MM.1S (cell line): ENCODE measurements around the gene ZNF398.

Experiments used
- DNase-seq: peaks from one replicate; pipeline ENCODE4 v3.0.0-alpha.2; 2015
- H2AFZ ChIP-seq: fragments of 300-600 bp; sonication (generic); 2 replicates; pipeline ENCODE4 v1.6.0; 2016; ENCODE audit warnings: antibody characterized with exemption, low read length
- H3F3A ChIP-seq: fragments of 300-600 bp; sonication (generic); 2 replicates; pipeline ENCODE4 v1.6.1; 2016; ENCODE audit warnings: mild to moderate bottlenecking, antibody characterized with exemption, low read length, moderate library complexity, mixed read lengths; ENCODE audit not compliant: insufficient read depth
- H3K27ac ChIP-seq: fragments of 300-600 bp; sonication (generic); 2 replicates; pipeline ENCODE4 v1.5.1; 2016; ENCODE audit warnings: mild to moderate bottlenecking, low read length
- H3K27me3 ChIP-seq: fragments of 300-600 bp; sonication (generic); replicated peaks from 2 replicates; pipeline ENCODE4 v1.6.0; 2016; ENCODE audit warnings: low read length; ENCODE audit not compliant: insufficient read depth
- H3K36me3 ChIP-seq: fragments of 300-600 bp; sonication (generic); replicated peaks from 2 replicates; pipeline ENCODE4 v1.6.1; 2016; ENCODE audit warnings: mild to moderate bottlenecking, low read length, mixed read lengths; ENCODE audit not compliant: insufficient read depth
- H3K4me1 ChIP-seq: fragments of 300-600 bp; sonication (generic); 2 replicates; pipeline ENCODE4 v1.6.1; 2016; ENCODE audit warnings: low read length, mixed read lengths
- H3K4me2 ChIP-seq: fragments of 300-600 bp; sonication (generic); 2 replicates; pipeline ENCODE4 v1.6.0; 2016; ENCODE audit warnings: low read depth, low read length
- H3K4me3 ChIP-seq: fragments of 300-600 bp; sonication (generic); 2 replicates; pipeline ENCODE4 v1.5.1; 2016; ENCODE audit warnings: low read length, mixed read lengths
- H3K79me2 ChIP-seq: fragments of 300-600 bp; sonication (generic); 2 replicates; pipeline ENCODE4 v1.6.1; 2016; ENCODE audit warnings: mixed run types, low read length, mixed read lengths
- H3K9ac ChIP-seq: fragments of 300-600 bp; sonication (generic); 2 replicates; pipeline ENCODE4 v1.6.1; 2016; ENCODE audit warnings: low read length, mixed read lengths
- H3K9me2 ChIP-seq: fragments of 300-600 bp; sonication (generic); replicated peaks from 2 replicates; pipeline ENCODE4 v1.6.1; 2016; ENCODE audit warnings: mild to moderate bottlenecking, low read length, mixed read lengths; ENCODE audit not compliant: insufficient read depth
- H3K9me3 ChIP-seq: fragments of 300-600 bp; sonication (generic); replicated peaks from 2 replicates; pipeline ENCODE4 v1.6.1; 2016; ENCODE audit warnings: mild to moderate bottlenecking, low read length, mixed read lengths; ENCODE audit not compliant: insufficient read depth
- H4K20me1 ChIP-seq: fragments of 300-600 bp; sonication (generic); 2 replicates; pipeline ENCODE4 v1.6.1; 2016; ENCODE audit warnings: mild to moderate bottlenecking, low read length, moderate library complexity, mixed read lengths; ENCODE audit not compliant: insufficient read depth
- CTCF ChIP-seq: fragments of 300-600 bp; sonication (generic); IDR thresholded peaks from 2 replicates; pipeline ENCODE4 v1.5.1; 2016; ENCODE audit warnings: antibody characterized with exemption, low read length, mixed read lengths
- EZH2 ChIP-seq: fragments of 300-600 bp; sonication (generic); optimal IDR thresholded peaks from 2 replicates; pipeline ENCODE3; 2017; ENCODE audit warnings: low read depth, mild to moderate bottlenecking, antibody characterized with exemption, low read length, mixed read lengths
- EZH2phosphoT487 ChIP-seq: fragments of 300-600 bp; sonication (generic); IDR thresholded peaks from 2 replicates; pipeline ENCODE4 v1.6.1; 2018; ENCODE audit warnings: antibody characterized with exemption, low read length

Gene ZNF398

GRCh38 chr7:149220534-149220933, 73.3 kb downstream of the ZNF398 start:
- no peak for TF ChIP-seq CTCF
- TF ChIP-seq EZH2 = no peak
- TF ChIP-seq EZH2phosphoT487 = no peak
- no peaks in the 10 kb centered on the region for H3K4me1 ChIP-seq
- no peaks in the 10 kb centered on the region for H3K9me3 ChIP-seq
- no peak overlapping the region for H3K9ac ChIP-seq
- no peaks in the 10 kb centered on the region for H3K9me2 ChIP-seq
- no peak overlapping the region for H3K4me3 ChIP-seq
- no peaks in the 10 kb centered on the region for H4K20me1 ChIP-seq
- no peaks in the 10 kb centered on the region for H3K27me3 ChIP-seq
- no peaks in the 10 kb centered on the region for H3F3A ChIP-seq
- H3K4me2 ChIP-seq = no peak overlapping the region
- H3K27ac ChIP-seq = no peak overlapping the region
- H3K36me3 ChIP-seq = peaks cover 6% of the 10 kb centered on the region
- DNase-seq = no peak
- 0 out of 2 replicates have a peak, but pooled peaks cover 5% of the 10 kb centered on the region for H3K79me2 ChIP-seq
- no peak overlapping the region for H2AFZ ChIP-seq

GRCh38 chr7:149223176-149223575, 75.9 kb downstream of the ZNF398 start:
- Histone ChIP-seq H3K27ac (no peak overlapping the region), H3K36me3 (peaks cover 6% of the 10 kb centered on the region)

DNA sequence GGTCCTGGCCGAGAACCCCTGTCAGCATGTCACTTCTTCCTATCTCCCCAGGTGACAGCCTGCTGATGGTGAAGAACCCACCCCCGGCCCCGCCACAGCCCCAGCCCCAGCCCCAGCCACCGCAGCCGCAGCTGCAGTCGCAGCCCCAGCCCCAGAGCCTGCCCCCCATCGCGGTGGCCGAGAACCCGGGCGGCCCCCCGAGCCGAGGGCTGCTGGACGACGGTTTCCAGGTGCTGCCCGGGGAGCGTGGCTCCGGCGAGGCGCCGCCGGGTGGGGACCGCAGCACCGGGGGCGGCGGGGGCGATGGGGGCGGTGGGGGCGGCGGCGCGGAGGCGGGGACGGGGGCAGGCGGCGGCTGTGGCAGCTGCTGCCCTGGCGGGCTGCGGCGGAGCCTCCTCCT, 76.5 kb downstream of the ZNF398 start:
- Histone ChIP-seq H3K9me3 (no peaks in the 10 kb centered on the region), H3K4me3 (no peak overlapping the region), H3K9ac (no peak overlapping the region), H3K4me2 (no peak overlapping the region), H3F3A (no peaks in the 10 kb centered on the region), H3K4me1 (no peaks in the 10 kb centered on the region), H3K9me2 (no peaks in the 10 kb centered on the region), H2AFZ (no peak overlapping the region), H3K27ac (no peak overlapping the region), H4K20me1 (no peaks in the 10 kb centered on the region), H3K36me3 (peaks cover 6% of the 10 kb centered on the region), H3K79me2 (no peaks in the 10 kb centered on the region), H3K27me3 (no peaks in the 10 kb centered on the region)
- no peak for DNase-seq
- no peak for TF ChIP-seq EZH2
- no peak for TF ChIP-seq EZH2phosphoT487
- TF ChIP-seq CTCF = no peak

More at GRCh38 chr7:149223176-149223575, 75.9 kb downstream of the ZNF398 start:
- Histone ChIP-seq H3K4me2 (no peak overlapping the region), H3K9ac (no peak overlapping the region), H3K4me1 (no peaks in the 10 kb centered on the region), H3F3A (no peaks in the 10 kb centered on the region), H3K79me2 (no peaks in the 10 kb centered on the region), H3K9me2 (no peaks in the 10 kb centered on the region), H2AFZ (no peak overlapping the region), H4K20me1 (no peaks in the 10 kb centered on the region), H3K27me3 (no peaks in the 10 kb centered on the region), H3K4me3 (no peak overlapping the region), H3K9me3 (no peaks in the 10 kb centered on the region)
- TF ChIP-seq CTCF (no peak), EZH2phosphoT487 (no peak), EZH2 (no peak)
- no peak for DNase-seq
